Endodermal cell (in vitro differentiated cells): ENCODE results near the gene MAST1. TPM values are rescaled to one million over a fixed set of nuclear protein-coding genes. Genes with fewer than 3 reads are reported as not detected.

ENCODE experiments used
- DNase-seq: peaks from one replicate; pipeline ENCODE4 v3.0.0-alpha.2; 2017
- H3K27ac ChIP-seq: 2 replicates; pipeline ENCODE4 v1.5.1; 2013; ENCODE audit warnings: mild to moderate bottlenecking, low read depth, low read length, moderate library complexity
- H3K27me3 ChIP-seq: 2 replicates; pipeline ENCODE4 v1.6.1; 2013; ENCODE audit warnings: mild to moderate bottlenecking, low read length, moderate library complexity; ENCODE audit not compliant: insufficient read depth, control insufficient read depth, poor library complexity, severe bottlenecking
- H3K36me3 ChIP-seq: 2 replicates; pipeline ENCODE4 v1.7.0; 2013; ENCODE audit warnings: mild to moderate bottlenecking, low read length, moderate library complexity; ENCODE audit not compliant: control insufficient read depth, insufficient read depth
- H3K4me1 ChIP-seq: one replicate; pipeline ENCODE4 v1.7.0; 2013; ENCODE audit warnings: low read length; ENCODE audit not compliant: control insufficient read depth, insufficient read depth
- H3K4me3 ChIP-seq: 2 replicates; pipeline ENCODE4 v1.5.1; 2013; ENCODE audit warnings: mild to moderate bottlenecking, low read length, moderate library complexity
- H3K9ac ChIP-seq: 2 replicates; pipeline ENCODE4 v1.6.1; 2013; ENCODE audit warnings: mild to moderate bottlenecking, low read length, moderate library complexity; ENCODE audit not compliant: poor library complexity, severe bottlenecking; ENCODE audit errors: extremely low read depth
- H3K9me3 ChIP-seq: 2 replicates; pipeline ENCODE4 v1.6.1; 2013; ENCODE audit warnings: mild to moderate bottlenecking, low read length, moderate library complexity; ENCODE audit not compliant: control insufficient read depth
- H3K27ac Mint-ChIP-seq: 2 replicates; pipeline ENCODE4 v1.8.0; 2020; ENCODE audit warnings: mixed read lengths
- H3K27me3 Mint-ChIP-seq: 2 replicates; pipeline ENCODE4 v1.8.0; 2021; ENCODE audit warnings: mild to moderate bottlenecking, mixed read lengths; ENCODE audit not compliant: insufficient read depth
- H3K36me3 Mint-ChIP-seq: 2 replicates; pipeline ENCODE4 v1.8.0; 2020; ENCODE audit warnings: low read depth, mixed read lengths
- H3K4me1 Mint-ChIP-seq: 2 replicates; pipeline ENCODE4 v1.8.0; 2020; ENCODE audit warnings: mixed read lengths
- H3K4me3 Mint-ChIP-seq: 2 replicates; pipeline ENCODE4 v1.8.0; 2020; ENCODE audit warnings: mild to moderate bottlenecking, moderate library complexity, mixed read lengths
- H3K9me3 Mint-ChIP-seq: 2 replicates; pipeline ENCODE4 v1.8.0; 2020; ENCODE audit warnings: mild to moderate bottlenecking, mixed read lengths
- WGBS, 2 experiments: methylation state at CpG; one replicate each; pipeline versions ENCODE4 v1.1.5 to v1.1.7; 2013; ENCODE audit warnings: missing lambda C conversion rate in 2 of 2, mixed read lengths in 1 of 2; ENCODE audit not compliant: insufficient coverage in 1 of 2, insufficient read length in 1 of 2; 5-methylcytosine and 5-hydroxymethylcytosine counted together
- total RNA-seq, 2 donors: library from RNA; stranded (reverse); fragmentation: NEBNext Ultra II Directional in 1 of 2; extraction: Animal tissue kit (Norgen Biotek cat#: 25700) in 1 of 2; gene quantifications; 2 replicates in 1 of 2; 3 replicates in 1 of 2; pipeline ENCODE4 v1.2.1, GENCODE V29; 2021
- TF ChIP-seq, protein P1 (sequence below): fragments of 200-600 bp; sonication (generic); conservative IDR thresholded peaks from 2 replicates; pipeline ENCODE4 v1.5.0; 2021; ENCODE audit warnings: antibody characterized with exemption, mild to moderate bottlenecking

Gene MAST1
- total RNA-seq, 2 donors from 2014 or later = 6.9 to 18.5 TPM

DNA sequence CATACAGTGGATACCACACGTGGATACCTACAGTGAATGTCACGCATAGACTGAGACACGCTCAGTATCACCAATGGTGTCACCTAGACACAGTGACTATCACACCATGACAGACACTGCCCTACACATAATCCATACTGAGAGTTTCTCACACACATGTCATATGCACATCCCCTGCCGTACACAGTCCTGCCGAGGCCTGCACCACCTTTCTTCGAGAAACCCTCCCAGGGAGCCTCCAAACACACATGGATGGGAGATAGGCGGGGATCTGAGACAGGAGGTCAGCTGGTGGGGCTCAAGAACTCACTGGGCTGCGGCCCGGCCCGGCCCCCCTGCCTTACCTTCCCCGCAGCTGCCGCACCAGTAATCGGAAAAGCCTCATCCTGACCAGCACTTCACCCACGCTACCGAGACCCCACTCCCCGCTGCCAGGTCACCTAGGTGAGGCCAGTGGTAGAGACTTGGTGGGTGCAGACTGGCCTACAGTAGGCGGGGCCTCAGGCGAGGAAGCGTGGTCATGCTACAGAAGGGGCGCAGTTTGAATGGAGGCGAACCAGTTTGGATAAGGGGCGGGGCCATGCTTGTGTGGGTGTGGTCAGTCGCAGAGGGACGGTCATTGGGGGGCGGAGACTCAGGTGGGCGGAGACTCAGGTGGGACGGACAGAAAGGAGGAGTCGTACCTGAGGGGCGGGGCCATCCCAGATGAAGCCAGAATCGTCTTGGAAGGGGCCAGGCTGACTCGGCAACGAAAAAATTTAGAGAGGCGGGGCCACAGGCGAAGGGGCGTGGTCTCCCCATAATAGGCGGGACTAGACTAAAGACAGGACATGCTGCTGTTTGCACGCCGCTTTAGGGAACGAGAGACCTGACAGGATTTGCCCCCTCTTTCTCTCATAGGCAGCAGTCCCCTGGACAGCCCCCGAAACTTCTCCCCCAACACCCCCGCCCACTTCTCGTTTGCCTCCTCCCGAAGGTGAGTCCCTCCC, 2.1 kb downstream of the MAST1 start:
- peak overlapping the region; percentile 94 for H3K27ac Mint-ChIP-seq
- Histone ChIP-seq H3K4me3 (peak overlapping the region; percentile 78), H3K27ac (peak overlapping the region; percentile 73), H3K27me3 (peaks cover 36% of the 10 kb centered on the region), H3K4me1 (no peaks in the 10 kb centered on the region), H3K9me3 (no peaks in the 10 kb centered on the region), H3K36me3 (no peaks in the 10 kb centered on the region), H3K9ac (peak overlapping the region; percentile 34)
- TF ChIP-seq, protein P1, sequence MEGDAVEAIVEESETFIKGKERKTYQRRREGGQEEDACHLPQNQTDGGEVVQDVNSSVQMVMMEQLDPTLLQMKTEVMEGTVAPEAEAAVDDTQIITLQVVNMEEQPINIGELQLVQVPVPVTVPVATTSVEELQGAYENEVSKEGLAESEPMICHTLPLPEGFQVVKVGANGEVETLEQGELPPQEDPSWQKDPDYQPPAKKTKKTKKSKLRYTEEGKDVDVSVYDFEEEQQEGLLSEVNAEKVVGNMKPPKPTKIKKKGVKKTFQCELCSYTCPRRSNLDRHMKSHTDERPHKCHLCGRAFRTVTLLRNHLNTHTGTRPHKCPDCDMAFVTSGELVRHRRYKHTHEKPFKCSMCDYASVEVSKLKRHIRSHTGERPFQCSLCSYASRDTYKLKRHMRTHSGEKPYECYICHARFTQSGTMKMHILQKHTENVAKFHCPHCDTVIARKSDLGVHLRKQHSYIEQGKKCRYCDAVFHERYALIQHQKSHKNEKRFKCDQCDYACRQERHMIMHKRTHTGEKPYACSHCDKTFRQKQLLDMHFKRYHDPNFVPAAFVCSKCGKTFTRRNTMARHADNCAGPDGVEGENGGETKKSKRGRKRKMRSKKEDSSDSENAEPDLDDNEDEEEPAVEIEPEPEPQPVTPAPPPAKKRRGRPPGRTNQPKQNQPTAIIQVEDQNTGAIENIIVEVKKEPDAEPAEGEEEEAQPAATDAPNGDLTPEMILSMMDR = no peak
- no peaks in the 10 kb centered on the region for H3K36me3 Mint-ChIP-seq
- WGBS, 2 experiments = 19 to 32% methylated on average over 16 to 43 of the region's 43 CpGs
- H3K4me3 Mint-ChIP-seq = peak overlapping the region; percentile 55
- peaks cover 60% of the 10 kb centered on the region for H3K27me3 Mint-ChIP-seq
- H3K9me3 Mint-ChIP-seq = no peaks in the 10 kb centered on the region
- DNase-seq = peak; percentile 100
- no peaks in the 10 kb centered on the region for H3K4me1 Mint-ChIP-seq

DNA sequence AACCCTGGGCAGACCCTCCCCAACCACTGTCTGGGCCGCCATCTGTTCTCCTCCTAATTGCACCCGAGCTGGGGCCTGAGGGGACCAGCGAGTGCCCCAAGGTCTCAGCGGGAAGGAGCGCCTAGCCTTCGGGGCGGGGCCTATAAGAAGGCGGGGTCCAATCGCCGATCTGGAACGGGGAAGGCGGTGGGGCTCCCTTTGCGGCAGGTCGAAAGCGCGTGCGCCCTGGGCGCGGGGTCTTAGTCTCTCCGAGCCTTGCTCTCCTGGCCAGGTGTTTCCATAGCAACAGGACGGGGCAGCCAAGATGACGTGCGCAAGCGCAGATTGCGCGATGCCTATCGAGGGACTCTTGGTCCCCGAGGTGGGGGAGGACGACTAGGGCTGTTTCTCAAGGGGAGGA, 2.8 kb downstream of the MAST1 start:
- TF ChIP-seq, protein P1 = no peak
- H3K9me3 ChIP-seq = no peaks in the 10 kb centered on the region
- Mint-ChIP-seq H3K27me3 (peaks cover 53% of the 10 kb centered on the region), H3K4me3 (peak overlapping the region; percentile 55), H3K4me1 (no peaks in the 10 kb centered on the region), H3K27ac (peak overlapping the region; percentile 94), H3K9me3 (no peaks in the 10 kb centered on the region), H3K36me3 (no peaks in the 10 kb centered on the region)
- 4 to 7% methylated on average over 3 to 29 of the region's 29 CpGs for WGBS, 2 experiments
- H3K4me3 ChIP-seq = peak overlapping the region; percentile 78
- no peaks in the 10 kb centered on the region for H3K36me3 ChIP-seq
- H3K27me3 ChIP-seq = peaks cover 29% of the 10 kb centered on the region
- H3K4me1 ChIP-seq = no peaks in the 10 kb centered on the region
- peak overlapping the region; percentile 34 for H3K9ac ChIP-seq
- peak overlapping the region; percentile 73 for H3K27ac ChIP-seq
- peak; percentile 98 for DNase-seq

DNA sequence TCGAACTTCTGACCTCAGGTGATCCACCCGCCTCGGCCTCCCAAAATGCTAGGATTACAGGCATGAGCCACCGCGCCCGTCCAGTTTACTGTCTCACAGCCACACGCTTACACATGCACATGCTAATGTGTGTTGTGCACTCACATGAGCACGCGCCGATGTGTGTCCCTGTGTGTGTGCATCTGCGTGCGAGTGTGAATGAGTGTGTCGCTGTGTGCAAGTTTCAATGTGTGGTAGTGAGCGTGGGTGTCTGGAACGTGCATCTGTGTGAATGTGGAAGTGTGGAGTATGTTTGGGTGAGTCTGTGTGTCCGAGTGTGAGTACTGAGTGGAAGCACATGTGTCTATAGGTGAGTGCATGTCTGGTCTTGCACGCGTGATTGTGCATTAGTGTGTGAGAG, 4.2 kb downstream of the MAST1 start:
- Mint-ChIP-seq H3K9me3 (no peaks in the 10 kb centered on the region), H3K36me3 (no peaks in the 10 kb centered on the region), H3K27me3 (peaks cover 55% of the 10 kb centered on the region), H3K27ac (no peak overlapping the region), H3K4me3 (no peak overlapping the region), H3K4me1 (no peaks in the 10 kb centered on the region)
- WGBS, 2 experiments = 93 to 99% methylated on average over 13 to 18 of the region's 18 CpGs
- no peak for DNase-seq
- TF ChIP-seq, protein P1 = no peak
- no peaks in the 10 kb centered on the region for H3K9me3 ChIP-seq
- no peak overlapping the region for H3K9ac ChIP-seq
- no peak overlapping the region for H3K27ac ChIP-seq
- no peaks in the 10 kb centered on the region for H3K36me3 ChIP-seq
- H3K4me3 ChIP-seq = no peak overlapping the region
- no peaks in the 10 kb centered on the region for H3K4me1 ChIP-seq
- H3K27me3 ChIP-seq = peaks cover 19% of the 10 kb centered on the region
